GM19238 (cell line): Measurements from ENCODE around the gene HS1BP3.
A peak's percentile ranks its signal among the peaks of the same experiment; 100 is the strongest.

Experiments
- DNase-seq: peaks from one replicate; pipeline ENCODE4 v3.0.0; 2011; ENCODE audit warnings: low spot score; ENCODE audit not compliant: insufficient read length

HS1BP3 gene

GRCh38 chr2:20603791-20604190 is 47.1 kb downstream of the HS1BP3 start:
- DNase-seq, result no peak

- no peak for DNase-seq
Observed at GRCh38 chr2:20602803-20603202, 48.1 kb downstream of the HS1BP3 start.

- no peak for DNase-seq
Observed at GRCh38 chr2:20600756-20601325, 50.1 kb downstream of the HS1BP3 start.

GRCh38 chr2:20599861-20600461 is 50.9 kb downstream of the HS1BP3 start:
- no peak for DNase-seq

GRCh38 chr2:20599001-20599600 is 51.8 kb downstream of the HS1BP3 start:
- no peak for DNase-seq

GRCh38 chr2:20597860-20598183 is 53.1 kb downstream of the HS1BP3 start:
- DNase-seq, result no peak

- no peak for DNase-seq
Observed at GRCh38 chr2:20596973-20597859, 53.7 kb downstream of the HS1BP3 start.

- no peak for DNase-seq
Observed at GRCh38 chr2:20596193-20596972, 54.5 kb downstream of the HS1BP3 start.

- DNase-seq, result peak; percentile 72
Observed at GRCh38 chr2:20595439-20596192, 55.3 kb downstream of the HS1BP3 start.

GRCh38 chr2:20594957-20595356 is 55.9 kb downstream of the HS1BP3 start:
- DNase-seq, result no peak

GRCh38 chr2:20594048-20594750 is 56.7 kb downstream of the HS1BP3 start:
- no peak for DNase-seq

GRCh38 chr2:20593072-20594034 is 57.5 kb downstream of the HS1BP3 start:
- DNase-seq, result no peak

GRCh38 chr2:20592106-20593071 is 58.5 kb downstream of the HS1BP3 start:
- no peak for DNase-seq

GRCh38 chr2:20590704-20591515 is 60.0 kb downstream of the HS1BP3 start:
- no peak for DNase-seq

- DNase-seq, result no peak
Observed at GRCh38 chr2:20589975-20590703, 60.8 kb downstream of the HS1BP3 start.
